ENCODE data around the gene ZCCHC14.
"Not testable (repeated sequence)": the region's sequence is repeated elsewhere in the genome, so short reads cannot be mapped to it uniquely, and the experiment has no call there.

DNA sequence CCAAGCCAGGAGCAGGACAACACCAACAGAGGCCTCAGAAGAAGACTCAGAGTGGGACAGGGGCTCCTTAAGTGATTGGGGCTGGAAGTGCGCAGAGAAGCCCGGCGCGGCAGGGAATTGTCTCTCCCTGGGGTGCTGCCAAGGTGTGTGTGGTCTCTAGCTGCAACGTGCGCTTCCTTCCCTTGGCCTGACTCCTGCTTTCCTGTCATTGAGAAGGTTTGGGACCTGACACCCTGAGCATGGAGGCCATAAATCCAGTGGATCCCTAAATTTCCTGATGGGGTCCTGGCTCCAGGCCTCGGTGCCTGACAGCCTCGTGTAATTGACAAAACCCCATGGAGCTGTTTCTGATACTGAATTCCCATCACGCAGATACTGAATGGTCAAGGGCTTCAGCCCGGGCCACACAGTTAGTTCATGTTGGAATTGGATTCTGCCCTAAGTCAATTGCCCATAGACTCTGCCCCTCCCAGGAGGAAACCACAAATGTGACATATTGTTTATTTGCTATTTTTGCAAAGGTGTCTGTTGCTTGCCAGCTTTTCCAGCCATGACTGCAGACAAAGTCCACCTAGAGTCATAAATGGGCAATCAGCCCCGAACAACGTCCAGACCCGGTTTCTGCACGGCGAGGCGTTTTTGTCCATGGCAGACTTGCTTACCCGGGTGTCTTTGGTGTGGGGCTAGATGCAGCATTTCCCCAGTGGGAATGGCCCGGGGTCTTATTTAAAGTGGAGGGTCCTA, 4.4 kb upstream of the ZCCHC14 start:
- TF ChIP-seq, protein P1, sequence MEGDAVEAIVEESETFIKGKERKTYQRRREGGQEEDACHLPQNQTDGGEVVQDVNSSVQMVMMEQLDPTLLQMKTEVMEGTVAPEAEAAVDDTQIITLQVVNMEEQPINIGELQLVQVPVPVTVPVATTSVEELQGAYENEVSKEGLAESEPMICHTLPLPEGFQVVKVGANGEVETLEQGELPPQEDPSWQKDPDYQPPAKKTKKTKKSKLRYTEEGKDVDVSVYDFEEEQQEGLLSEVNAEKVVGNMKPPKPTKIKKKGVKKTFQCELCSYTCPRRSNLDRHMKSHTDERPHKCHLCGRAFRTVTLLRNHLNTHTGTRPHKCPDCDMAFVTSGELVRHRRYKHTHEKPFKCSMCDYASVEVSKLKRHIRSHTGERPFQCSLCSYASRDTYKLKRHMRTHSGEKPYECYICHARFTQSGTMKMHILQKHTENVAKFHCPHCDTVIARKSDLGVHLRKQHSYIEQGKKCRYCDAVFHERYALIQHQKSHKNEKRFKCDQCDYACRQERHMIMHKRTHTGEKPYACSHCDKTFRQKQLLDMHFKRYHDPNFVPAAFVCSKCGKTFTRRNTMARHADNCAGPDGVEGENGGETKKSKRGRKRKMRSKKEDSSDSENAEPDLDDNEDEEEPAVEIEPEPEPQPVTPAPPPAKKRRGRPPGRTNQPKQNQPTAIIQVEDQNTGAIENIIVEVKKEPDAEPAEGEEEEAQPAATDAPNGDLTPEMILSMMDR (IDR thresholded peaks at IDR 0.05) = not testable (repeated sequence)
- TF ChIP-seq POLR2A (IDR thresholded peaks at IDR 0.05) = not testable (repeated sequence)

Measured in upper lobe of left lung (tissue), 4 donors.